GM10847 (cell line): ENCODE data around the gene FREM2.

Experiments used
- POLR2A ChIP-seq: IDR thresholded peaks from 2 replicates; pipeline ENCODE4 v1.6.1; 2011; ENCODE audit not compliant: insufficient read length; ENCODE audit errors: extremely low read depth

The FREM2 gene

DNA sequence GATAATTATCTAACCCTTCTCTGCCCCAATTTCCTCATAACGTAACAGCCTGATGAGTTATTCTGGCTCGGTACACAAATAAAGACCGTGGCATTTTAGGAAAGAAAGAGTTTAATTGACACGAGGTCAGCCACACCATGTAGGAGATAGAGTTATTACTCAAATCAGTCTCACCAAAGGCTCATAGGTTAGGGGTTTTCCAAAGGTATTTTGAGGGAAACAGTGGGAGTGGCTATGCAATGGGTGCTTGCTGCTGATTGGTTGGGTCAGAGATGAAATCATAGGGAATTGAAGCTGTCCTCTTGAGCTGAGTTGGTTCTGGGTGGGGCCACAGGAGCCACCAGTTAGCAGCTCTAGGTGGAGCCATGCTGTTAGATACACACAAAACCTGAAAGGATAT is 137.5 kb downstream of the FREM2 start:
- no peak for TF ChIP-seq POLR2A

DNA sequence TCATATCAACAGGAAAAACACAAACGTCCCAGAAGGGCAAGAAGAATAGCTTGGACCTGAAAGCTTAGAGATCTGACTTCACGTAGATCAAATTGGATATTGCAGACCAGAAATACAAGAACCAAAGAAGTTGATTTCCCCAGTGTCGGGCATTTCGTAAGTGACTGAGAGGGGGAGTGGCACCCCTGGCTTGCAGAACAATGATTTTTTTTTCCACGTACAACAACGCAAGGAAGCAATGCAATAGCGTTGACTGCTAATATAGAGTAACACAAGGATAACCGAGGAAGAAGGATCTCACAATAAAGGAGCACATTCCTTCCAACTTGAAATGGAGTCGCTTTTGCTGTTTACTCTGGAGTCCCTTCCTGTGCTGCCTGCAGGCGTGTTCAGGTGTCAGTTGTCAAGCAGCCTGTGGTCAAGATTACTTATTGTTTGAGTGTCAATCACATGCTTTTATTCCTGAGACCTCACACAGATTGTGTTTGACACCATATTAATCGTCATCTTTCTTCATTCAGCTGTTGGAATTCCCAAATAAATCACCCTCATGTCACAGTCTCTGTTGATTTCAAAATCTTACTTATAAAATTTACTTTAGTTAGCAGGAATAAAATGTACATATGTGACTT is 139.4 kb downstream of the FREM2 start:
- TF ChIP-seq POLR2A = no peak

DNA sequence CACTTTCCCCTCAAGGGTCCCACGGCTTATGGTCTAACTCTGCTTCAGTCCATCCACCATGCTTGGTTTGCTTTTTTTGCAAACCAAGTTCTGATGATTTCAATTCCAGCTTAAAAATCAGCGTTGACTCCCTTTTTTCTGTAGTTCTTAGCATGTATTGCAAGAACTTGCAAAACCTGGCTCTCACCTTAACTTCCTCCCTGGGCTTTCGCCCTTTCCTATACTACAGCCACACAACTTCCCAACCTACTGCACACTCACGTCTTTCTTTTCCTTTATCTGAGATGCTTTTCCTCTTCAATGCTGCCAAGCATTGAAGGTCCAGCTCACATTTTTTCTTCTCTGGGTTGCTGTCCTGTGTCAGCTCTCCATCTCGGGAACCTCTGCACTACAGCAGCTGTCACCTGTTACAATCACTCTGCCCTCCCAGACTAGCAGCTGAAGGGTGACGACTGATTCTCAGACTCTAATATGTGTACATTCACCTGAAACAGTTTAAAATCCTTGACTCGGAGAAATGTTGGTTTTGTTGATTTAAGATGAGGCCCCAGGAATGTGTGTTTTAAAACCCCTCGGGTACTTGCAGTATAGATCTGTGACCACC is 143.7 kb downstream of the FREM2 start:
- no peak for TF ChIP-seq POLR2A

DNA sequence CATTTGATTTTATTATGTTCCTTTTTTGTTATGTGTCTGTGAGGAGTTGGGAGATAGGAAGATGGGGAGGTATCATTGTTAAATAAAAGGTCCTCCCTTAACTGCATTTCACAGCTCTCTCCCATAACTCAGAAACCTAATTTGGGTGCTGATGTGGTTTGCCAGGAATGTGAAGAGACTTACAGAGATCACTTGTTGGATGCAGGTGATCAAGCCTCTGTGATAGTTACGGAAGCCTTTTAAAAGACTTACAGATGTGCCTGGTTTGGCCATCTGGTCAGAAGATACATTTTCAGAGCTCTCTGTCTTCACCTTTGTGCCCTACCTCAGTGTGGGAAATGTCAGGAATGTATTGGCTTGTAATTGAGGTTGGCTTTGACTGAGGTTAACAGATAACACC is 157.7 kb downstream of the FREM2 start:
- TF ChIP-seq POLR2A = no peak

DNA sequence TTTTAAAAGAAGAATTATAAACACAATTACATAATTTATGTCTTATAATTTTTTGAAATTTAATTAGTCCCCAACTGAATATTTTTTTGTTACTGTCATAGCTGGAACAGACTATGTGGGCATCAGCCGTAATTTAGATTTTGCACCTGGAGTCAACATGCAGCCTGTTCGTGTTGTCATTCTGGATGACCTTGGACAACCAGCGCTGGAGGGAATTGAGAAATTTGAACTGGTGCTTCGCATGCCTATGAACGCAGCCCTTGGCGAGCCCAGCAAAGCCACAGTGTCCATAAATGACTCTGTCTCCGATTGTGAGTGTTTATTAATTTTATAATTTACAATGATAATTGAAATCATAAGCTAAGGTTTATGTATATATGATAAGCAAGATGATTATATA is 161.5 kb downstream of the FREM2 start:
- TF ChIP-seq POLR2A = no peak

DNA sequence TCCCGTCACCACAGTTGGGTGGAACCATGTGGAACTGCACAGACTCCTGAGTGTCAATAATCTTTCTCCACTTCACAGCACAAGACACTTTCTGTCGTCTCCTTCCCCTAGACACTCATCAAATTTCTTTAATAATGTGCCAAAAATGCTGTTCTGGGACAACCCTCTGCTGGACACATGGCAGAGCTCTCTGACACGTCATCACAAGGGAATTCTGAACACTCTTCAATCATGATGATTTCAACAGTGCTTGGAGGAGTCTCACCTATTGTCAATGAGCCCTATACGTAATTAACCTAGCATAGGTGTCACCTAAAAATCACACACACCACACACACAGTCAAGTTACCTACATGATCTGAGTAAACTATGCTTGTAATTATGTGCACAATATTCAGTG is 162.4 kb downstream of the FREM2 start:
- no peak for TF ChIP-seq POLR2A

DNA sequence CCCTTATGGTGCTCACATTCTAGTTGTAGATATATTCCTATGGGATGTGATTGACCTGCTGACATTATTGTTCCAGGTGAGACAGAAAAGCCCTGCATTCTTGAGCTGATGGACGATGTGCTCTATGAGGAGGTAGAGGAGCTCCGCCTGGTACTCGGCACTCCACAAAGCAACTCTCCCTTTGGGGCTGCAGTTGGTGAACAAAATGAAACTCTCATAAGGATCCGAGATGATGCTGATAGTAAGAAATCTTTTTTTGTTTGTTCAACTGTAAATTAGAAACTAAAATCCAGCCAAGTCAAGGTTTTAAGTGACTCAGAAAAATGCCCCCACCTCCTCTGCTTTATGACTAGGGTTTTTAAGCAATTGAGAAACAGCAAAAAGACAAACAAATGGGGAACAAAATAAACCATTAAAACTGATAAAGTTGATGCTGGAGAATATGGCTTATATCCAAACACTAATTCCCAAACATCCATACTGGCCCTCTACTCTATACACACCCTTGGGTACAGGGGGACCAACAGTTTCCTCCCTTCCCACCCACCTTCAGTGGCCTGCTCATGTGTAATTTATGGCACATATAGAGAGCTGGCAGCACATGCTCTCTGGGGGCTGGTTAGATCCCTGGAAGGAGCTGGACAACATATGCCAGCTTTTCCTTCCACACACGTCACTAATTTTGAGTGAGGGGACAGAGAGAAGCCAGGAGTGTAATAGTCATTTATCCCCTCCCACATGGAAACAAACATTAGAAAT is 164.2 kb downstream of the FREM2 start:
- TF ChIP-seq POLR2A = no peak

DNA sequence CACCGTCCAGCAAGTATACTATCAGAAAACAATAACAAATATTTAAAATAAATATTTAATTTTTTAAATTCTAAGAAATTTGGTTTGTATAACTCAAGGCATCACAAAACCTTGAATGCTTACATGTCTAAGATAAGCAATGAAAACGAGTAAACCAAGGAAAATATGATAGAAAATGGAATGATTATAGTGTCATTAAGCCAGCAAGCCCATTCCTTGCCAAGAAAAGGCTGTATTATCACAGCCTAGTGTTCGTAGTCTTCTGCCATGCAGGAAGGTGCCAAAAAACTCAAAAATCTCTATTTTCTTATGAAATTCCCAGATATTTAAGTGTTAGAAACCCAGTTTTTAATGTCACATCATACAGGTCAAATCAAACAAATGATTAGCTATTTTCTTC is 167.3 kb downstream of the FREM2 start:
- TF ChIP-seq POLR2A = no peak

DNA sequence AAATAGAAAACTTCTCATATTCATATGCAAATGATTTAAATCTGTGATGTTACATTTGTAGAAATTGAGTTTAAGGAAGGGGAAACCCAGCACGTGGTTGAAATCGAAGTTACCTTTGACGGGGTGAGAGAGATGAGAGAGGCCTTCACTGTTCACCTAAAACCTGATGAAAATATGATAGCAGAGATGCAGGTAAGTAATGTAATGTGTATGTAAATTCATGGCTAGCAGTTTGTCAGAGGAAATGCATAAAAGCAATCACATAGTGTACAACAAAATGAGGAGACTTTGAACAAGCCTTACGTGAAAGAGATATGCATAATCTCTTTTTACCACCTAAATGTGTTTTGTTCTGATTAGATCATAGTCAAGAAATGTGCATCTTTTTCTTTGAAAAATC is 169.2 kb downstream of the FREM2 start:
- TF ChIP-seq POLR2A = no peak

DNA sequence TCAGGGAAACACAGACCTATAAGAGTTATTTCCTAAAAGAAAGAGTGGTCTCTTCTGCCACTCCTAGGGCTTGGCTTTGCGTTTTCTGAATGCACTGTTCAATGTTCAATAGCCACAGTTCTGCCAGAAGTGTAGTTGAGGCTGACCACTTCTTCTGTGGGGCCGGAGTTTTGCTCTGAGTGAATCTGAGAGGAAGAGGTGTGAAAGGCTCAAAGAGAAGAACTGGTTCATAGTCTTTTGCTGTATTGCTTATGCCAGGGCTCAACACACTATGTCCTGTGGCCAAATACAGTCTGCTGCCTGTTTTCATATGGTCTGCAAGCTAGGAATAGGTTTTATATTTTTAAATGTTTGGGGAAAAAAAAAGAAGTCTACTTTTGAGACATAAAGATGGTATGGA is 175.6 kb downstream of the FREM2 start:
- no peak for TF ChIP-seq POLR2A

DNA sequence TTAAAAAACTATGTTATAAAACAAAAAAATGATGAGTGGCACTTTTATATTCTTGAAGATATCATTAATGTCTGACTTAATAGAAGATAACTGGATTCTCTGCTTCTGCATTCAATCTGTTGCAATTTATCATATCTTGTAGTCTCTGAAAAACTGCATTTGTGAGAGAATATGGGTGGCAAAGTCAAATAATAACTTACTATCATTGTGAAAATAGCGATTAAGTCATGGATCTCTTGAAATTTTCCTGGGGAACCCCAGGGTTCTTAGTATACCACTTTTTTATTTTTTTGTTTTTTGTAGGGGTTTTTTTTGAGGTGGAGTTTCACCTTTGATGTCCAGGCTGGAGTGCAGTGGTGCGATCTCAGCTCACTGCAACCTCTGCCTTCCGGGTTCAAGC is 176.7 kb downstream of the FREM2 start:
- no peak for TF ChIP-seq POLR2A

DNA sequence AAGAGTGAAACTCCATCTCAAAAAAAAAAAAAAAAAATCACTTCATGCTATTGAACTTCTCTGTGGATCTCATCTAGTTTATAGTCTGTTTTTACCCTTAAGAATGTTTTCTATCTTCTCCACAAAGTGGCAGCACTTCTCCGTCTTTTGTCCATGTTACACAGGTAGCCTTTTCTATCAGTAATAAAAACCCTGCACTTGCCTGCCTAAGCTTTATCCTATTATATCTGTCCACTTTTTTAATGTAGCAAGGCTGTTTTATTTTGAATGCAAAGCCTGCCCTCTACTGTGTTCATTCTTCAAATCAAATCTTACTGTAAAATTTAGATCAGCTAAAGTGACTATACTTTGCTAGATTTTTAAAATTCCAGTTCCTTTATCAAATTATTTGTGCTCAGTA is 179.8 kb downstream of the FREM2 start:
- TF ChIP-seq POLR2A = no peak

DNA sequence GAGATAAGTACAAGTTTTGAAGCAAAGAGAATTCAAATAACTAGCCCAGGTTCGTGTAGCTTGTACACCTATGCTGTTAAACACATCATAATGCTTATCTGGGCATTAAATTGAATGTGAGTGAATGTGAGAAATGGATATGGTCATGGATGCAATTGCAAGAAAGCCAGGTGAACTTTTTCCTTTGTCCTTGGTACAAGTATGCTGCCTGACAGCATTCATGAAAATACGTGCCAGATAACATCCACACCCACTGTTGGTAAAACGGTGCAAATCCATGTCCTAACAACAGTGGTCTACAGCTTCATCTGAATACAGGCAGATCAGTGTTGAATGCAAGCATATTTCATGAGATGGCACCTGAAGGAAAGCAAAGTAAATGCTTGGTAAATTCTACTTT is 181.5 kb downstream of the FREM2 start:
- no peak for TF ChIP-seq POLR2A

DNA sequence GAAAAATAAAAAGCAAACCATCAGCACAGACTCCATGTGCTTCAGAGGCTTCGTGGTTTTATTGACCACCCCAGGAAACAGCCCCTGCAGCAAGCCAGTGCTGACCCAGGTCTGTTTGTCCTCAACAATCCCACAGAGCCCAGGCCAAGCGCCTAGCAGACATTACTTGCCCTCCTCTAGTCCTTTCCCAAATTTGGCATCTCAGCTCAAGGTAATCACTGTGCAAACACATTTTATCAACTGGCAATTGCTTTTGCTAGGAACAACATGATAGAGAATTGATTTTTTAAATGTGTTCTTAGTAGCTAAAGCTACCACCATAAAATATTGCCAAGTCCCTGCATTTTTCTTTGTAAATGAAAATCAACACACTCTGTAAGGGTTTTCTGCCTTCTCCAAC is 182.0 kb downstream of the FREM2 start:
- no peak for TF ChIP-seq POLR2A

DNA sequence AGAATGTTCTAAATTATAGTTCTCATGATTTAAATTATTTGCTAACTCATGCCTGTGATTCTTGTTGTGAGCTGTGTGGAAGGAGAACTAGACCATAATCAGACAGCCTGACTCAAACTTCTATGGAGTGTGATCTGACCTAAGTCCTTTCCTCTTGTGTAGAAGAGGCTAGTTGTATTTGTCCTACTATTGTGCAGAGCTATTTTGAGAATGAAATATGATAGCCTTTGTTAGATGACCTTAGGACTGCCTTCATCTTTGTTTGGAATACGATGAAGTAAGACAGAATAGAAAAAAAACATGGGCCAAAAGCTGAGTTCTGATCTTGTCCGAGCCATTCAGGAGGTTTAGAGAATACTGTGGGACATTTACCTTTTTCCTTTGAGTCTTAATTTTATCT is 184.4 kb downstream of the FREM2 start:
- no peak for TF ChIP-seq POLR2A

DNA sequence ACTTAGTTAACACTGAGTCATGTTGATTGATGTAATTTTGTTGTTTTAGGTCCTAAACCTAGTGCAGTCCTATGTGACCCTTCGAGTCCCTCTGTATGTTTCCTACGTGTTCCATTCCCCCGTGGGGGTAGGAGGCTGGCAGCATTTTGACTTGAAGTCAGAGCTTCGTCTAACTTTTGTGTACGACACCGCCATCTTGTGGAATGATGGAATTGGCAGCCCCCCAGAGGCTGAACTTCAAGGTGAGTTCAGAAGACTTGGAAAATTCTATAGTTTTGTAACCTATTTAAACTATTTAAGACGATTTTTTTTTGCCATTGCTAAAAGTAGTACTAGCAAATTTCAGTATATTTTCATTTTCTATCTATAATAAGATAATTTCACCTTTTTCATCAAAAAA is 185.8 kb downstream of the FREM2 start:
- TF ChIP-seq POLR2A = no peak
